K562 treated with DMSO at 1 percent for 24 hours (cell line): ENCODE data around the gene TIA1. TPM values are rescaled to one million over a fixed set of nuclear protein-coding genes. Genes with fewer than 3 reads are reported as not detected.

Experiments
- total RNA-seq: library from RNA; unstranded; fragments of 300-600 nt; gene quantifications from 2 replicates; pipeline ENCODE4 v1.2.3, GENCODE V29; 2022; ENCODE audit warnings: low read depth; ENCODE audit not compliant: insufficient read depth

TIA1 gene
- total RNA-seq, result 26.2 and 28.7 TPM in 2 replicates

GRCh38 chr2:70248181-70248847 lies at the start of gene TIA1:
Gene TIA1, minus strand, starts transcription at chr2:70248628. Its CDS starts 198 bp downstream, at chr2:70248430.

GRCh38 chr2:70190418-70191243 lies 57.8 kb downstream of the TIA1 start, which contains the start of gene C2orf42:
Gene C2orf42, minus strand, starts transcription at chr2:70191019. Its CDS starts 9,034 bp downstream, at chr2:70181985.

Other genes with a start within 250 kb of the TIA1 start
- 578 and 581 TPM in 2 replicates for gene PCBP1, start 161.2 kb downstream of the TIA1 start, total RNA-seq
- gene C2orf42, start 57.6 kb downstream of the TIA1 start, total RNA-seq, result 5.0 and 5.4 TPM in 2 replicates
- gene PCYOX1, start 9.5 kb upstream of the TIA1 start, total RNA-seq, result 21.5 and 29.1 TPM in 2 replicates
- gene SNRPG, start 45.1 kb upstream of the TIA1 start, total RNA-seq, result 170 and 216 TPM in 2 replicates
- gene FAM136A, start 53.4 kb upstream of the TIA1 start, total RNA-seq, result 32.1 and 36.3 TPM in 2 replicates